H9 (cell line): ENCODE measurements around the gene LUZP2. TPM values are rescaled to one million over a fixed set of nuclear protein-coding genes. Genes with fewer than 3 reads are reported as not detected.

Experiments used
- DNase-seq: peaks from one replicate; pipeline ENCODE4 v3.0.0-alpha.2; 2017
- H2AFZ ChIP-seq: one replicate; pipeline ENCODE4 v1.6.1; 2013; ENCODE audit warnings: mild to moderate bottlenecking, low read length, control low read depth, moderate library complexity
- H2AK5ac ChIP-seq: 2 replicates; pipeline ENCODE4 v1.6.1; 2013; ENCODE audit warnings: low read length, control low read depth, mixed read lengths; ENCODE audit not compliant: insufficient read length
- H2BK120ac ChIP-seq: one replicate; pipeline ENCODE4 v1.6.1; 2013; ENCODE audit warnings: low read depth, mild to moderate bottlenecking, low read length, control low read depth, inconsistent platforms; ENCODE audit not compliant: poor library complexity, severe bottlenecking
- H2BK12ac ChIP-seq: 2 replicates; pipeline ENCODE4 v1.6.1; 2013; ENCODE audit warnings: low read length, control low read depth, mixed read lengths, low read depth; ENCODE audit not compliant: insufficient read length
- H2BK15ac ChIP-seq: 2 replicates; pipeline ENCODE4 v1.6.1; 2013; ENCODE audit warnings: low read depth, low read length, control low read depth
- H2BK20ac ChIP-seq: one replicate; pipeline ENCODE4 v1.6.1; 2013; ENCODE audit warnings: low read depth, mild to moderate bottlenecking, low read length, control low read depth, inconsistent platforms; ENCODE audit not compliant: poor library complexity, severe bottlenecking
- H2BK5ac ChIP-seq: 2 replicates; pipeline ENCODE4 v1.6.1; 2013; ENCODE audit warnings: low read length, control low read depth, mixed read lengths; ENCODE audit not compliant: insufficient read length
- H3K14ac ChIP-seq: 2 replicates; pipeline ENCODE4 v1.6.1; 2013; ENCODE audit warnings: low read length, control low read depth; ENCODE audit not compliant: insufficient read depth
- H3K18ac ChIP-seq: 2 replicates; pipeline ENCODE4 v1.6.1; 2013; ENCODE audit warnings: low read depth, mild to moderate bottlenecking, mixed read lengths, low read length, control low read depth; ENCODE audit not compliant: insufficient read length
- H3K23ac ChIP-seq: 2 replicates; pipeline ENCODE4 v1.6.1; 2013; ENCODE audit warnings: low read length, control low read depth, mixed read lengths, low read depth; ENCODE audit not compliant: insufficient read length
- H3K23me2 ChIP-seq: 2 replicates; pipeline ENCODE4 v1.6.1; 2013; ENCODE audit warnings: low read depth, mild to moderate bottlenecking, mixed read lengths, low read length, control low read depth; ENCODE audit not compliant: insufficient read length, poor library complexity, severe bottlenecking
- H3K27ac ChIP-seq: 2 replicates; pipeline ENCODE4 v1.5.1; 2013; ENCODE audit warnings: low read length, control low read depth, mixed read lengths, low read depth; ENCODE audit not compliant: insufficient read length
- H3K27me3 ChIP-seq: 2 replicates; pipeline ENCODE4 v1.6.1; 2013; ENCODE audit warnings: low read length, control low read depth, inconsistent platforms; ENCODE audit not compliant: insufficient read depth
- H3K4ac ChIP-seq: 2 replicates; pipeline ENCODE4 v1.6.1; 2013; ENCODE audit warnings: low read depth, mild to moderate bottlenecking, control low read depth, inconsistent platforms, low read length, moderate library complexity
- H3K4me1 ChIP-seq: 2 replicates; pipeline ENCODE4 v1.6.1; 2013; ENCODE audit warnings: low read length, control low read depth, inconsistent platforms; ENCODE audit not compliant: insufficient read depth
- H3K4me2 ChIP-seq: 2 replicates; pipeline ENCODE4 v1.6.1; 2013; ENCODE audit warnings: low read length, control low read depth, mixed read lengths; ENCODE audit not compliant: insufficient read length, insufficient read depth
- H3K56ac ChIP-seq: 2 replicates; pipeline ENCODE4 v1.6.1; 2013; ENCODE audit warnings: low read depth, mild to moderate bottlenecking, mixed read lengths, low read length, control low read depth; ENCODE audit not compliant: insufficient read length
- H3K79me1 ChIP-seq: 2 replicates; pipeline ENCODE4 v1.6.1; 2013; ENCODE audit warnings: low read depth, mild to moderate bottlenecking, moderate library complexity, low read length, control low read depth, inconsistent platforms; ENCODE audit not compliant: insufficient read depth, poor library complexity, severe bottlenecking
- H3K79me2 ChIP-seq: 2 replicates; pipeline ENCODE4 v1.6.1; 2013; ENCODE audit warnings: low read length, control low read depth, inconsistent platforms; ENCODE audit not compliant: insufficient read depth
- H3K9ac ChIP-seq: 2 replicates; pipeline ENCODE4 v1.6.1; 2013; ENCODE audit warnings: low read length, control low read depth, mixed read lengths; ENCODE audit not compliant: insufficient read length; ENCODE audit errors: extremely low read depth
- H3K9me3 ChIP-seq: one replicate; pipeline ENCODE4 v1.6.1; 2013; ENCODE audit warnings: low read depth, low read length, inconsistent platforms; ENCODE audit not compliant: control insufficient read depth
- H3T11ph ChIP-seq: one replicate; pipeline ENCODE4 v1.6.1; 2013; ENCODE audit warnings: mild to moderate bottlenecking, low read length, control low read depth, inconsistent platforms
- H4K20me1 ChIP-seq: one replicate; pipeline ENCODE4 v1.6.1; 2013; ENCODE audit not compliant: control insufficient read depth, insufficient read length, insufficient read depth
- H4K5ac ChIP-seq: 2 replicates; pipeline ENCODE4 v1.6.1; 2013; ENCODE audit warnings: low read depth, mild to moderate bottlenecking, mixed read lengths, low read length, control low read depth; ENCODE audit not compliant: insufficient read length
- H4K8ac ChIP-seq: replicated peaks from 2 replicates; pipeline ENCODE4 v1.6.1; 2013; ENCODE audit warnings: low read length, control low read depth, mixed read lengths, low read depth; ENCODE audit not compliant: insufficient read length
- H4K91ac ChIP-seq: 2 replicates; pipeline ENCODE4 v1.6.1; 2013; ENCODE audit warnings: low read depth, mild to moderate bottlenecking, moderate library complexity, mixed read lengths, low read length, control low read depth; ENCODE audit not compliant: insufficient read length
- H3K27ac Mint-ChIP-seq, 3 experiments: 2 replicates in 2 of 3; 3 replicates in 1 of 3; pipeline ENCODE4 v1.8.0; 2020 to 2021; ENCODE audit warnings: mixed read lengths in 3 of 3, mild to moderate bottlenecking in 1 of 3, moderate library complexity in 1 of 3
- H3K27me3 Mint-ChIP-seq: 2 replicates; pipeline ENCODE4 v1.8.0; 2021; ENCODE audit warnings: low read depth, mild to moderate bottlenecking, moderate library complexity, mixed read lengths
- H3K36me3 Mint-ChIP-seq, 3 experiments: 2 replicates in 2 of 3; 3 replicates in 1 of 3; pipeline ENCODE4 v1.8.0; 2020 to 2021; ENCODE audit warnings: low read depth in 3 of 3, mixed read lengths in 3 of 3; ENCODE audit not compliant: insufficient read depth in 1 of 3
- H3K4me1 Mint-ChIP-seq, 2 experiments: 2 replicates each; pipeline ENCODE4 v1.8.0; 2020; ENCODE audit warnings: mixed read lengths in 2 of 2
- H3K4me3 Mint-ChIP-seq, 2 experiments: 2 replicates in 1 of 2; 3 replicates in 1 of 2; pipeline ENCODE4 v1.8.0; 2020 to 2021; ENCODE audit warnings: mild to moderate bottlenecking in 2 of 2, mixed read lengths in 2 of 2, moderate library complexity in 1 of 2
- H3K9me3 Mint-ChIP-seq, 2 experiments: 2 replicates in 1 of 2; 3 replicates in 1 of 2; pipeline ENCODE4 v1.8.0; 2020; ENCODE audit warnings: mild to moderate bottlenecking in 2 of 2, mixed read lengths in 2 of 2, moderate library complexity in 1 of 2
- whole genome bisulfite sequencing: extraction: QIAGEN DNeasy Blood & Tissue Kit; methylation state at CpG from one replicate; pipeline ENCODE4 v1.1.7; 2013; ENCODE audit warnings: missing lambda C conversion rate, low lambda C conversion rate, mixed read lengths; ENCODE audit not compliant: insufficient read length; ENCODE audit errors: extremely low coverage; 5-methylcytosine and 5-hydroxymethylcytosine counted together
- total RNA-seq: library from RNA; stranded (reverse); gene quantifications from 2 replicates; pipeline ENCODE4 v1.2.1, GENCODE V29; 2021
- TF ChIP-seq, protein P1 (sequence below): fragments of 200-600 bp; sonication (generic); conservative IDR thresholded peaks from 3 replicates; pipeline ENCODE4 v1.8.0; 2021; ENCODE audit warnings: antibody characterized with exemption, mild to moderate bottlenecking

Gene LUZP2
- total RNA-seq, 1 experiment from 2014 or later, result 25.4 TPM

DNA sequence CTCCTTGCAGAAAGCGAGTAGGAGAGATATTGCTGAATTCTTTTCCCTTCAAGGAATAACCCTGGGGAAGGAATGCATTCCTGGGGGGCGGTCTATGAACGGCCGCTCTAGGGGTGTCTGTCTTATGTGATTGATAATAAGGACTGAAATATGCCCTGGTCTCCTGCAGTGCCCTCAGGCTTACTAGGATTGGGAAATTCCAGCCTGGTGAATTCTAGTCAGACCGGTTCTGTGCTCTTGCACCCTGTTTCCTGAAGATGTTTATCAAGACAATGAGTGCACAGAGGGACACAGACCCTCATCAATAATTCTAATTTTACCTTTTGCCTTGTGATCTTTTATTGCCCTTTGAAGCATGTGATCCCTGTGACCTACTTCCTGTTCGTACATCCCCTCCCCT lies 140.7 kb downstream of the LUZP2 start:
- TF ChIP-seq, protein P1, sequence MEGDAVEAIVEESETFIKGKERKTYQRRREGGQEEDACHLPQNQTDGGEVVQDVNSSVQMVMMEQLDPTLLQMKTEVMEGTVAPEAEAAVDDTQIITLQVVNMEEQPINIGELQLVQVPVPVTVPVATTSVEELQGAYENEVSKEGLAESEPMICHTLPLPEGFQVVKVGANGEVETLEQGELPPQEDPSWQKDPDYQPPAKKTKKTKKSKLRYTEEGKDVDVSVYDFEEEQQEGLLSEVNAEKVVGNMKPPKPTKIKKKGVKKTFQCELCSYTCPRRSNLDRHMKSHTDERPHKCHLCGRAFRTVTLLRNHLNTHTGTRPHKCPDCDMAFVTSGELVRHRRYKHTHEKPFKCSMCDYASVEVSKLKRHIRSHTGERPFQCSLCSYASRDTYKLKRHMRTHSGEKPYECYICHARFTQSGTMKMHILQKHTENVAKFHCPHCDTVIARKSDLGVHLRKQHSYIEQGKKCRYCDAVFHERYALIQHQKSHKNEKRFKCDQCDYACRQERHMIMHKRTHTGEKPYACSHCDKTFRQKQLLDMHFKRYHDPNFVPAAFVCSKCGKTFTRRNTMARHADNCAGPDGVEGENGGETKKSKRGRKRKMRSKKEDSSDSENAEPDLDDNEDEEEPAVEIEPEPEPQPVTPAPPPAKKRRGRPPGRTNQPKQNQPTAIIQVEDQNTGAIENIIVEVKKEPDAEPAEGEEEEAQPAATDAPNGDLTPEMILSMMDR, result no peak
- peaks cover 0 to 8% (median 6%) of the 10 kb centered on the region in 3 experiments; a peak in 5 of 7 replicates for H3K36me3 Mint-ChIP-seq
- no peak overlapping the region for H4K5ac ChIP-seq
- H3K9me3 ChIP-seq, result no peaks in the 10 kb centered on the region
- no peak overlapping the region for H3K9ac ChIP-seq
- H3K27me3 Mint-ChIP-seq, result no peaks in the 10 kb centered on the region
- H3K4me2 ChIP-seq, result no peak overlapping the region
- H4K20me1 ChIP-seq, result no peaks in the 10 kb centered on the region
- no peak overlapping the region for H4K8ac ChIP-seq
- no peak overlapping the region for H3T11ph ChIP-seq
- no peak overlapping the region; a peak in 1 of 5 replicates for H3K4me3 Mint-ChIP-seq
- no peak overlapping the region for H3K56ac ChIP-seq
- no peak overlapping the region for H2BK12ac ChIP-seq
- no peak overlapping the region for H2BK5ac ChIP-seq
- no peak overlapping the region for H2BK20ac ChIP-seq
- no peaks in the 10 kb centered on the region for H3K9me3 Mint-ChIP-seq
- H3K18ac ChIP-seq, result no peak overlapping the region
- H4K91ac ChIP-seq, result no peak overlapping the region
- H3K4me1 Mint-ChIP-seq, result peaks cover 9 to 21% of the 10 kb centered on the region in 2 experiments
- H3K4ac ChIP-seq, result no peak overlapping the region
- H3K23ac ChIP-seq, result no peak overlapping the region
- no CpG with 5 or more reads among the region's 6 CpGs for WGBS
- DNase-seq, result peak; percentile 23
- no peak overlapping the region for H2AK5ac ChIP-seq
- no peak overlapping the region for H3K27ac ChIP-seq
- no peaks in the 10 kb centered on the region for H3K79me1 ChIP-seq
- H3K23me2 ChIP-seq, result no peaks in the 10 kb centered on the region
- no peaks in the 10 kb centered on the region; the same call in 1 of the 2 replicates for H3K4me1 ChIP-seq
- no peak overlapping the region for H2BK120ac ChIP-seq
- no peak overlapping the region for H3K14ac ChIP-seq
- H3K79me2 ChIP-seq, result no peaks in the 10 kb centered on the region
- no peak overlapping the region for H2AFZ ChIP-seq
- peak overlapping the region in 1 of 3 experiments; percentile 50; a peak in 2 of 7 replicates for H3K27ac Mint-ChIP-seq
- no peaks in the 10 kb centered on the region for H3K27me3 ChIP-seq
- H2BK15ac ChIP-seq, result no peak overlapping the region
